HG02571 (cell line): ENCODE data around the gene SMIM35.

Experiments
- ATAC-seq: cut with Tn5 transposase; IDR thresholded peaks from one replicate; pipeline ENCODE4 v1.9.1; 2021; ENCODE audit warnings: mild to moderate bottlenecking, moderate library complexity; ENCODE audit not compliant: unreplicated experiment

Gene SMIM35

DNA sequence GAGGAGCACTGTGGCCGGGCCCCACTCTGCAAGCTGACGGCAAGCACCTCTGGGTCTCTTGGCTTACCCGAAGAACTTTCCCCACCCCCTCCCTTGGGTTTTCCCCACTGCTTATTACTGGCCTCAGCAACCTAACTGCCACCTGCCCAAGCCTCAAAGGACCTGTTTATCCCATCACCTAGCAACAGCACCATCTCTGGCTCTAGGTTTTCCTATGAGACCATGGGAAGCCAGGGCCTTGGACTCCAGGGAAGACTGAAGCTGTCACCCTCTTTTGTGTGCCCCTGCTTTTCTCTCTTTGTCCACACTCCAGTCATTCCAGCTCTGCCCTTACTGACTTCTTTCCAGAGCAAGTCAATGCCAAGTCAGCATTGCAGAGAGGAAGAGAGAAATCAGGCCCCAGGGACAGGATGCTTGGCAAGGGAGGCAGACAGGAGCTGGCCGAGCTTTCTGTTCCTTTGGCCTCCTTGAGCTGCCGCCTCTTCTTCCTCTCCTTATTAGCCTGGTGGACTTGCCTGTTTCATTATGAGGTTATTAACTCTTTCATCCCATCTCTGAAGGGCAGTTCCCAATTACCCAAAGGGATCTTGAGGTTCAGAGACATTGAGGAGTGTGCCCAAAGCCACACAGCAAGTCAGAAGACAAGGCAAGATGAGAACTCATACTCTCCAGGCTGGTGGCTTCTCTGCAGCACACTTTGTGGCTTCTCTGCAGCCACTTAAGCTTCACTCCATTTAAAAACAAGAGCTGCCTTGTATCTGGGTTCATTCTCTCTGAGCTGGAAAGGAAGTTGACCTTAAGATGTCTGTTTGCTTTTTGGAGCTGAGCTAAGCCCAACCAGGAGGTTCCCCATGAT lies at the start of gene SMIM35:
Gene SMIM35 (minus strand): TSS at position 51 of the 856 bp plus-strand sequence. CDS start 206 bp downstream, outside the sequence.
- no peak for ATAC-seq

DNA sequence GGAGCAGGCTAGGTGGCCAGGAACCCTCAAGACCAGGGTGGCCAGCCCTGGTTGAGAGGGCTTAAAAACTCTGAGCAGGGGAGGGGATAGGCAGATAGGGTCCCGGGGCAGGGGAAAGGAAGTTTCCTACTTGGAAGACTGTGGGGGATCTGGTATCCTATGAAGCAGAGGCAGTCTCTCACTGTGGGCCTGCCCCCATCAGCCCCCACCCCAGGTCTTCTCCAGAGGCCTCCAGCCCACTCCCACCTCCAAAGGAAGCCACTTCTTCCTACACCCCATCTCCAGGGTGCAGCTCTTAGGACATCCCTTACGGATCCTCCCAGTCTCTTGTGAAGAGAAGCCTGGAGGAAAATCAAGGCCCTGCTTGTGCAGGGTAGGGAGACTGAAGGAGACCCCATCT lies 49.6 kb upstream of the SMIM35 start:
- ATAC-seq, result no peak

DNA sequence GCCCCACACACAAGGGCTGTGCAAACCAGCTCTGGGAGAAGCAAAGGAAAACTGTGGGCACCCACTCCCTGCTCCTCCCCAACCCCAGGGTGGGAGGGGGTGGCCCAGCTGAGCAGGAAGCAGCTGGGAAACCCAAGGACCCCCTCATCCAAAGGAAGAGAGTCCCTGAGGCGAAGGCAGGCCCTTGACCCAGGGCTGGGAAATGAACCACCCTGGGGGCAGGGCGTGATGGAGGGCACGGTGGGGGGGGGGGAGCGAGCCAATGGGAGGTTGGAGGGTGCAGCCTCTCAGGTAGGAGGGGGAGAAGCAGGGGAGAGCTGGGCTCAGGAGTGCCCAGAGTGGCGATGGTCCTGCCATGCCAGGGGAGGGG lies 49.0 kb upstream of the SMIM35 start:
- ATAC-seq, result no peak

DNA sequence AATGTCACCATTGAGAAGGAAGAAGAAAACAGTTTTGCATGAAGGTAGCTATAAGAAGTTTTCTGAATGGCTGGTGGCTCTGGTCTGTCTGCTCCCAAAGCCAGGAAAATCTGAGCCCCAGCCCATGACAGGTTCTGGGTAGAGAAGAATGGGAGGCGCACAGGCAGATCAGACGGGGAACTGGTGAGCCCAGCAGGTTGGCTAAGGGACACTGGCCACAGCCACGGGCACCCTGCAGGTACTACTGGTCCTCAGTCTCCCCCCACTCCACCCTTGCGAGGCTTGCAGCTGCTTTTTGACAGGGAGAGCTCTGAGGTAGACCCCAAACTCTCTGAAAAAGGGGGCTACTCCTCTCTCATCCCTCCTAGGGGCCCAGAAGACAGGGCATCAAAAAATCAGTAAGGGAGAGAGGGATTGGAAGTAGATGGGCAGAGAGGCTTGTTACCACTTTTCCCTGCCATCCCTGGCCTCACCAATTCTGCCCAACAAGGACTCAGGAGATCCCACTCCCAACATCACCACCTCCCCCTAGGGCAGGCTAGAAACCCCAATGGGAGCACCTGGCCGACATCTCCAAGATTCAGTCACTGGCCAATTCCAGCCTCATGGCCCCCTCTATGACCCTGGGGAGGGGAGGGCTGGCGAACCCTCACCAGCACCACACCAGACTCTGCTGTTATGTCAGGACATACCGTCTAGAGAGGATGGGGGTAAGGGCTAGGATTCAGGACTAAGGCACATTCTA lies 48.5 kb upstream of the SMIM35 start:
- ATAC-seq, result no peak

DNA sequence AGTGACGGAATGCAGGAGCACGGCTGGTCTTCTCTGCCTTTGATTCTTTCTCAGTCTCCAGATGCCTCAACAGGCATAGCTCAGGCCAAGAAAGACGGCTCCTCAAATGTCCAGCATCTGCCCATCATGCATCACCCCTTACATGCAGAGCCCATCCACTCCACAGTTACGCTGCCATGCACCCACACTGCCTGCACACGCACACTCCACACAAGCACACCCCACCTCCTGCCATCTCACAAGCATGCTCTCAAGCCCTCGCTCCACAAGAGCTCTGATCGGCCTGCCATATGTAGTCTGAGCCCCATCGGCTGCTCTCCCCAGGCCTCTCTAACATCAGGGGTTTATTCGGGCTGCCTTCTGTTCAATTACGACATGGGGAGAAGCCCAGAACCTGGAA lies 47.1 kb upstream of the SMIM35 start:
- ATAC-seq, result no peak

DNA sequence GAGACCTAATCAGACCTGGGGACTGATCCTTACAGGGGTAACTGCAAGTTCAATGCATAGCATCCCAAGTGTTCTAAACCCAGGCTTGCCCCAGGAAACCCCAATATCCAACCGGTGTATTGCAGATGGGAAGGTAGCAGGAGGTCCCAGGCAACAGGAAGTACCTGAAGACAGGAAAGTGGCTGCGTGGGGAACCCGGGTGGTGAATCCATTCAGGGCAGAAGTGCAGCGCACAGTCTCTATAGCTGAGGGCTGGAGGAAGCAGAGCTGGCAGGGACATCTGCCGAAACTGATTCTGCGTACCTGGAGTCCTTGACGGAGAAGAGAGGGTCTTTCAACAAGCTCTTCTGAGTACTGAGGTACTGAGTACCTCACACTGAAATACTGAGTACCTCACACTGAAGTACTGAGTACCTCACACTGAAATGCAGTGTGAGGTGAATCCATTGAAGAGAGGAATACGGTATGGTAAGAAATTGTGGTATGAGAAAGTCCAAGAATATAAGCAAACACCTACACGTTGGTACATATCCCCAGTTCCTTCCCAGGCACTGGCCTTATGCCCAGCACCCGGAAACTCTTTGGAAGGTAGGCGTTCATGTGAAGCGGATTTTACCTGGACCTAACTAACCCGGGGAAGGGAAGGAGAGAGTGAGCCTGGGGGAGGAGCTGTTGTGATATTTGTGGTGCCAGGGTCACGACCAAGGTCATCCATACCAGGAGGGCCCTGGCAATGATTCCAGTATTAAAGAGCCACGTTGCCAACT lies 45.8 kb upstream of the SMIM35 start:
- no peak for ATAC-seq

DNA sequence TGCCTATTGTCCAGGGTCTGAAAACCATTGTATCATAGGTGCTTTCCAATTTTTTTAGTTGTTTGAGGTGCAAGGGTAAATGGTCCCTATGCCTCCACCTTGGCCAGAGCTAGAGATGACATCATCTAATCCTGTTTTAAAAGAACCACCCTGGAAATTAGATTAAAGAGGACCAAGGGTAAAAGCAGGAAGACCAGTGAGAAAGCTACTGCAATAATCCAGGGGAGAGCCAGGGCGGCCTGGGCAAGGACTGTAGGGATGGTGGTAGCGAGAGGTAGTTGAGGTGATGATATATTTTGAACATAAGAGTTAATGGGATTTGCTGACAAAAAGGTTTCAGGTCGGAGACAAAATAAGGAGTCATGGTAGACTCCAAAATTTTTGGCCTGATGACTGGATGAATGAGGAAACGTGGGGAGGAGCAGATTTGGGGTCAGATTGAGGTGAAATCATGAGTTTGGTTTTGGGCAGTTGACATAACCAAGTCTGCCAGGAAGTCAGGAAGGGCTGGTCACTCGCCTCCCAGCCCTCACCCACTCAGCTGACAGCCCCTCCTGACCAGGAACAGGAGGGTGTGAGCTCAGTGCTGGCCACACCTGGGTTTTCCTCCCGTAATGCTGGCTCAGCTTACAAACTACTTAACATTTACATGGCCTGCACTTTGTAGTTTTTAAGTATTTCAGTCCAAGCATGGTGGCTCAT lies 42.9 kb upstream of the SMIM35 start:
- ATAC-seq, result no peak

DNA sequence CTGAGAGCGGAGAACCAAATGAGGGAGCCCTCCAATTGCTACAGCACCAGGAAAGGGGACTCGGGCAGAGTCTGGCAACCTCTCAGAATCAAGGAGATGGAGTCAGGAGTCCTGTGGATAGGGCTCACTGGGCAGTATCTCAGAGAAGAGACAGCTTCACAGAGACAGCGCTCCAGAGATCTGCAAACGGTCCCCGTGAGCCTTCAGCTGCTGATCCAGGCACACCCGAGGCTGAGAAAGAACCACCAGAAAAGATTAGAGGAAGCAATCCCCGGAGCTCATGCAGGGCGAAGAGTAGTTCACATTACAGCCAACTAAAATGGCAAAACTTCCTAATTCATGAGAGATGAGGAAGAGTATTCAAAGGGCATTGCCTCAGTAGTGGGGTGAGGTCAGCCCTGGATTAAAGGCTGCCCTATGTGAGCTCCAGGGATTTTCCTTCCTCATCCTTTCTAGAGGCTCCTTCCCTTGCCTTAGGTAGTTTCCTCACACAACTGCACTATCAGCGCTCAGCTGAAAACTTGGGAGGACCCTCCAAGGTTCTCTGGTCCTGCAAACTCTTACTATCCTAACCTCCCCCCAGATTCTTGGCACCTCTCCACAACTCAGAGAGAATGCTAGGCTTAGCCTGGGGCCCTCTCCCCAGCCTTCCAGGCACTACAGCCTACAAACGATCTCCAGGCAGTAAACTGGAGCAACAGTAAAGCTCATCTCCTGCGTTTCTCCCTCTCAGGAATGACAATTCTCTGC lies 42.1 kb upstream of the SMIM35 start:
- ATAC-seq, result no peak

DNA sequence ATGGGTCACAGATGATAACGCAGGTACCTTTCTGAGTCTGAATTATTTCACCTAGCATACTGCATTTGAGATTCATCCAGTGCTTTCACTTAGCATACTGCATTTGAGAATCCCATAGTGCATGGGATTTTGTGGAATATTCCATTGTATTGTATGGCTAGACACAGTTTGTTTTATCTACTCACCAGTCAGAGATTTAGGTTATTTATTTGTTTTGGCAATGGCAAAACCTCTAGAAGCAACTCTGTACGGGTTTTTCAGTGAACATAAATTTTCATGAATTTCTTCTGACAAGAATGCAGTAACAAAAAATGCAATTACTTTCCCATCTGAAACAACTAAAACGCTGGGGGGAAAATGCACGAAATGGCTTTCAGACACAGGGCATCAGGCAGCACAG lies 41.5 kb upstream of the SMIM35 start:
- no peak for ATAC-seq

DNA sequence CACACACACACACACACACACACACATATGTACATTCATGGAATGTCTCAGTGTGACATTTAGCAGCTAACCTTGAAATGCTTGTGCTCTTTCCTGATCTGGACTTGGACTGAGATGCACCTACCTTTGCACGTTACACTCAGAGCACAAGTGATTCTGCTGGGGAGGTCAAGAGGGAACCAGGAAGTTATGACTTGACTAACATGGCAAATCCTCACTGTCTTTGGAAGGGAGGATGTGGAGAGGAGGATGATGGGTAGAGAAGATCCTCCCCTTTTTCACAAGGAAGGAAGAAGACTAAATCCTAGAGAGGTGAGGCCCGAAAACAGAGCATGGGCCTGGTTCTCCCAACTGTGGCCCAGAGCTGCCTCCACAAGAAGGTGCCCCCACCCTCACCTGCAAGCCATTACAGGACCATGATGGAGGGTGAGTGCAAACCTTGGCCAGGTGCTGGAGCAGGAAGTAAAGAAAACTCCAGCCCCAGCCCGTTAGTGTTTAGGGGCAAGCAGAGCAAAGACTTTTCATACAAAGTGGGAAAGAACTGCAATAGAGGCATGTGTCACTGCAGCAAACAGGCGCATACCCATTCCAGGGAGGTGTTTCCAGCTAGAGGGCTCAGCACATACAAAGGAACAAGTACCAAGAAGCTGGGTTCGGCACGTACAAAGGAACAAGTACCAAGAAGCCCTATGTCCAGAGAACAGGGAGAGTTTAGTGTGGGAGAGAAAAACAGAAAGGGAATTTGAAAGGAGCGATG lies 39.5 kb upstream of the SMIM35 start:
- no peak for ATAC-seq

DNA sequence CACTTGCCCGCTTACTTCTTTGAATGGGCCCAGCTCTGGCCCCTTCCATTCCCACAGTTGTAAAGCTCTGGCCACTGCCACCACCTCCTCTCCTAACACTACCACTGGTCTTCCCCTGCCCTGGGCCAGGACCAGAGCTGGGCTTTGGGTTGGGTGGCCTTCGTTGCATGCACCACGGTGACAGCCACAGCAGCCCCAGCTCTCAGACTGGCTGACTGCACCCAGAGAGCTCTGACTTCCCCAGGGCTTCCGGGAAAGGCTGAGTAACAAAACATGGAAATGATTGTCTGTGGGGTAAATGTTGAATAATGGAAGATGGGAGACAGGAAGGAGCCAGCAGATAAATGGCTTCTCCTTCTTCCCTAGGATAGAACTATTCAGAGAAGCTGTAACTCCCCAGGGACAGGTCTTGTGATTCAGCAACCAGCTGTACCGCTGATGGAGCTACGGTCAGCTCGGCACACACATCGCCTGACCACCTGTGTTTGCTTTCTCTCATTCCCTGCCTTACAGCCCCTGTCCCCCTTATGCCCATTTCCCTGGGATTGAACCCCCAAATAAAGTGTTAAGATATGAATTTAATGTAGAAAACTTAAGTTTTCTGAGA lies 38.3 kb upstream of the SMIM35 start:
- ATAC-seq, result no peak

DNA sequence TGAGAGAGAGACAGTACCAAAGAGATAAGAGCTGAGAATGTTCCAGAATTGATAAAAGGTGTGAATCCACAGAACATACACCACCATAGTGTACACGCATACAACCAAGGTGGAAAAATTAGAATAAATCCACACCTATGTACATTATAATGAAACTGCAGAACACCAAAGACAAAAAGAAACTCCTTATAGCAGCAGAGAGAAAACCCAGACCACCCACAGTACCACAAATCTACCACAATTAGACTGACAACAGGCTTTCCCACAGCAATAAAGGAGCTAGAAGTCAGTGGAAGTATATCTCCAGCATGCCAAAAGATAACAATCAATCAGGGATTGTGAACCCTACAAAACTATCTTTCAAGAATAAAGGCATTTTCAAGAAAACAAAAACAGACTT lies 34.0 kb upstream of the SMIM35 start:
- ATAC-seq, result no peak

DNA sequence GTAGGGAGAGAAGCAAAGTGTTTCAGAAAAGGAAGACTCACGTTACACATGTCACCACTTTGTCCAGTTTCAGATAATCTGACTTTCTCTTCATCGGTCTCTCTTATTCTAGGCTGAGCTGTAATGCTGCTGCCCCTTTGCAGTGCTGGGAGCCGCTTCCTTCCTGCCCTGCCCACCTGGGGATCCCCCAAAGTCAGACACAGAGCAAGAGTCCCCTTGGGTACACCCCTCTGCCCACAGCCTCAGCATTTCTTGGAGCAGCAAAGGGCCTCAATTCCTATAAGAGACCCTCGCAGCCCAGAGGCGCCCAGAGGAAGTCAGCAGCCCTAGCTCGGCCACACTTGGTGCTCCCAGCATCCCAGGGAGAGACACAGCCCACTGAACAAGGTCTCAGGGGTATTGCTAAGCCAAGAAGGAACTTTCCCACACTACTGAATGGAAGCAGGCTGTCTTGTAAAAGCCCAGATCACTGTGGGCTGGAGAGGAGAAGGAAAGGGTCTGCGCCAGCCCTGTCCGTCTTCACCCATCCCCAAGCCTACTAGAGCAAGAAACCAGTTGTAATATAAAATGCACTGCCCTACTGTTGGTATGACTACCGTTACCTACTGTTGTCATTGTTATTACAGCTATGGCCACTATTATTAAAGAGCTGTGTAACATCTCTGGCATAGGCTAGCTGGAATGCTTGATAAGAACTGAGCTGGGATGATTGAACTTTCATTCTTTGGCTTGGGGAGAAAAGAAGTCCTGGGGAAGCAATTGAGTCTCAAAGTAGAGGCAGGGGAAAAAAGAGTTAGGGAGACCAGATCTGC lies 31.2 kb upstream of the SMIM35 start:
- no peak for ATAC-seq

DNA sequence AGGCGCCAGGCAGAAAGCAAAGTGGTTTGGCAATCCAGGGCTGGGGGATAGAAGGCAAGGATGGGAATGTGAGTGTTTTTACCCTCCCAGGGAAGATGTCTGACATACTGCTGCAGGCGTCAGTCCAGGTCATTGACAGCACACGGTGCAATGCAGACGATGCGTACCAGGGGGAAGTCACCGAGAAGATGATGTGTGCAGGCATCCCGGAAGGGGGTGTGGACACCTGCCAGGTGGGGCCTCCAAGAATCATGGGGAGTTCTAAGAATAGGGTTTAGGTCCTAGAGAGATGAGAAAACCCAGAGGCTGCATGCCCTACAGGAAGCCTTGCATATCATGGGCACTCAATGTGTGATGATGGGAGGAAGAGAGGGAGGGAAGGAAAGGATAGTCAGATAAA lies 28.3 kb upstream of the SMIM35 start:
- no peak for ATAC-seq

DNA sequence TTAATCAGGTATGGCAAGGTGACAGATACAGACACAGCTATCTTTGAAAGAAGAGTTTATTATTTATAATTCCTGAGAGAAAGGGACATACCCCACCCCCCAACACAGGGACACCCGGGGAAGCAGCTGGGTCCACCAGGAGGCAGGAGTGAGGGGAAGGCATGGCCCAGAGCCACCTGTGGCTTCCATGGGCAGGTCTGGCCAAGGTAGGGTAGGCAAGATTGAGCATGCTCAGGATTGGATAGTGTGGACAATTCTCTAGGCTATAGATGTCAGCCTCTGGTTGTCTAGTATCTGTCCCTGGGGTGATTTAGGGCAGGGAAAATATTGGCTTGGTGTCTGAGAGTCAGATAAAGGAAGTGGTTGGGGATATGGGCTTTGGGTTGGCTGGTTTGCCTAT lies 27.5 kb upstream of the SMIM35 start:
- no peak for ATAC-seq

DNA sequence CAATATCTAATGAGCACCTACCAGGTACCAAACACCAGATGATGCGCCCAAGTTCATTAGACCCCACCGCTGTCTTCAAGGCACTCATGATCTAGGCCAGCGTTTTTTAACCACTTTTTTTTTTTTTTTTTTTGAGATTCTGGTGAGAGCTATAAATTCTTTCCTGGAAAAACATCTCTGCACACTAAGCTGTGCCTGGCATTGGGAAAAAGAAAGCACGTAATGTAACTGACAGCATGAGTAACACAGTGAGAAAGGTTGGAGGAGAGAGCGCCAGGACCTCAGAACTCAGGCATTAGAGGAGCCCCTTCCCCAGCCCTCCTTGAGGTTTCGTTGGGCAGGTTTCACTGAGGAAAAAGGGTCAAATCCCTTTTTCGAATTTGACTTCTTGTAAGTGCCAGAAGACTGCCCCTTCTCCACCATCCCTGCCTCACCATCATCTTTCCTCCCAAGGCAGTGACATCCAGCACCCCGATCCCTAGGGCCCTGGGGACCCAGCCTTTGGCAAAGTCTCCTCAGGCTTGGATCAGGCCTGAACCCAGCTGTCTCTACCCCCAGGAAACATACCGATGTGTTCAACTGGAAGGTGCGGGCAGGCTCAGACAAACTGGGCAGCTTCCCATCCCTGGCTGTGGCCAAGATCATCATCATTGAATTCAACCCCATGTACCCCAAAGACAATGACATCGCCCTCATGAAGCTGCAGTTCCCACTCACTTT lies 26.1 kb upstream of the SMIM35 start:
- no peak for ATAC-seq

DNA sequence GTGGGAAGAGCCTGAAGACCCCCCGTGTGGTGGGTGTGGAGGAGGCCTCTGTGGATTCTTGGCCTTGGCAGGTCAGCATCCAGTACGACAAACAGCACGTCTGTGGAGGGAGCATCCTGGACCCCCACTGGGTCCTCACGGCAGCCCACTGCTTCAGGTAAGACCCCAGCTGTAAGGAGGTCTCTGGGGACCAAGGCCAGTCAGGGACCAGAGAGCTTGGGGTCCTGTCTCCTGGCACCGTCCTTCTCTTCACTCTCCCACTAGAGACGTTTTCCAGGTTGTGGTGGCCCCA lies 24.9 kb upstream of the SMIM35 start:
- no peak for ATAC-seq
